HG03095 (cell line): ENCODE data around the gene ZNF436.
"Not testable (repeated sequence)": the region's sequence is repeated elsewhere in the genome, so short reads cannot be mapped to it uniquely, and the experiment has no call there.

Experiments used
- ATAC-seq: cut with Tn5 transposase; IDR thresholded peaks from one replicate; pipeline ENCODE4 v1.9.1; 2021; ENCODE audit warnings: moderate library complexity; ENCODE audit not compliant: unreplicated experiment

The ZNF436 gene

GRCh38 chr1:23392125-23392855 is 22.7 kb upstream of the ZNF436 start:
- no peak for ATAC-seq

GRCh38 chr1:23389837-23390321 is 20.2 kb upstream of the ZNF436 start:
- no peak for ATAC-seq

DNA sequence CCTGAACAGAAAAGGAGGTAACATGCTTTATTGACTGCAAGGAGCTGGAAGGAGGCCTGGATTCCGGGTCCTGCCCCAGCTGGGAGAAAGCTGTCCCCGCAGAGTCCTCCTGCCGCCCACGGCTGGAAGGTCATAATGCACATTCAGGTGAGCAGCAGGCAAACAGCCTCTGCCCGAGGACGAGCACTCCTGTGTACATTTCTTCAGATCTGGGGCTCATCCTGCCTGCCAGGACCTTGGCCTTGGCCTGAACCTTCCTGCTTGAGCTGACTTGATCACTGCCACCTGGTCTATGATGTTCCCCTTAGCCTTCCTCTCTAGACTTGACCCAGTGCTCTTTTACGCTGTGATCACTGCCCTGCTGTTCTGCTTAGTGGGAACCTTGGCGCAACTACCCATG is 17.9 kb upstream of the ZNF436 start:
- ATAC-seq = no peak

DNA sequence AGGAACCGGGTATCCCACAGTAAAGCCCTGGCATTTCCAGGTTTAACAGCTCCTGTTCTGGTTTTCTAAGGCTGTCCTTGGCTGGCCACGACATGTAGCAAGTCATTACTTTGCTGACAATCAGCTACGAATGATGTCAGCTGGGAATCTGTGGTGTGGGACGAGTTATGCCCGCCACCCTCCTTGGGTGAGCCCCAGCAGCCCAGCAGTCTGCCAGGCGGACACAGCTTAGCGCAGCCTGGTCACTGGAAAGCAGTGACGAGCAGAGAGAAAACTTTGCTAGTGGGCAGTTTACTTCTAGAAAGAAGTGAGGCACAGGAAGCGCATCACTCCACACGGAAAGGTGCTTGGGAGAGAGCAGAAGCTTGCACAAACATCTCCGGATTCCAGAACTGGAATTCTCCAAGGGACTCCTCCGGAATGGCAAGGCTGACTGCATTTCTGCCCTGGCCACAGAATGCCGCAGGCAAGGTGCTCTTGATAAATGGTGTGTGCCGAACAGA is 15.5 kb upstream of the ZNF436 start:
- ATAC-seq = no peak

DNA sequence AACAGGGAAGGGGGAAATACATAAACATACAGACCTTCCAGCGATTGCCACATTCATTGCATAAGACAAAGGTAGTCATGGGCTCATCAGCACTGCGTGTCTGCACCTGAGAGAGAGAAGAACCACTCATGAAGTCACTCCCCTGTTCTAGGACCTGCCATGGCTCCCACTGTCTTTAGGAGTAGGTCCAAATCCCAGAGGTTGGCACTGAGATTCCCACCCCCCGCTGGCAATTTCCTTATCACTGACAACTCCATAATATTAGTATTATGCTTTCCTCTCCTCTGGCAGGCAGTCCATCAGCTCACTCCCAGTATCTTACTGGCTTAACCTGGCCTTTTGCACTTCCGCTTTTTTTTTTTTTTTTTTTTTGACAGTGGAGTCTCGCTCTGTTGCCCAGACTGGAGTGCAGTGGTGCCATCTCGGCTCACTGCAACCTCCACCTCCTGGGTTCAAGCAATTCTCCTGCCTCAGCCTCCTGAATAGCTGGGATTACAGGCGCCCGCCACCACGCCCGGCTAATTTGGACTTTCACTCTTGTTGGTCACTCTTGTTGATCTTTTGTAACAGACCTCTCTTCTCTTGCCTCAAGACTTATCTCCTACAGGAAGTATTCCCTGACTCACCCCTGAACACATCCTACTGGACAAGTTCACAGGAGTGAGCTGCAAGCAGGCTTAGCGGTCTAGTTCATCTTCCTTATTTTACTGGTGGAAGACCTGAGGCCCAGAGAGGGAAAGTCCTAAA is 14.8 kb upstream of the ZNF436 start:
- no peak for ATAC-seq

DNA sequence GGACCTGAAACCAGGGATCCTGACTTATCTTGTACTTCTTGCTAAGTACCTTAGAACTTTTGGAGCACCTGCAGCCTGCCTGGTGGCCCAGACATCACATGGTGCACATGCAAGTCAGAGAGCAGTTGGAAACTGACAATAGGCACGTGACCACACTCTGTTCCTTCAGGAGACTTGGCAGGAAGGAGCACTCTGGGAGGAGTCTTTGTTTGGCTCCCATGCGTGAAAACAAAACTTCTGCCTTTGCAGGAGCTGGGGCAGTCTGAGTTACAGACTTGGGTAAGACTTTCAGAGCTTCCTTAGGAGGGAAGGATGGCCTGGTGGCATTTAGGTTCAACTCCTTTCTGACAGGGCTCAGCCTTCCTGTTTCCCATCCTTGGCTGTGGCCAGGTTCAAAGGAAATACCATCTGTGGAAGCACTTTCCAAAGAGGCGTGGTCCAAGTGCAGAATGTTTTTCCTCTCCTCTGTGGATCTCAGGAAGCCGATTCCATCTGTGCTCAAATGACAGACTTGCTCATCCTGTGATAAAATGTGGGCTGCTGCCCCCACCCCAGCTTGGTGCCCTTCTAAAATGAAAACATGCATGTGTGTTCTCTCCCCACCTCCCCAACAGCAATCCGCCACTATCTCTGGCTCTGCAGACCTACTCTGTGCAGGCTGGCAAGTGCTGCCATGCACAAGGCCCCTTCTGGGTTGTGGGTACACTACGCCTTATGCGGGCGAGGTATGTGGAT is 14.1 kb upstream of the ZNF436 start:
- ATAC-seq = no peak

GRCh38 chr1:23381233-23381885 is 11.7 kb upstream of the ZNF436 start:
- no peak for ATAC-seq

DNA sequence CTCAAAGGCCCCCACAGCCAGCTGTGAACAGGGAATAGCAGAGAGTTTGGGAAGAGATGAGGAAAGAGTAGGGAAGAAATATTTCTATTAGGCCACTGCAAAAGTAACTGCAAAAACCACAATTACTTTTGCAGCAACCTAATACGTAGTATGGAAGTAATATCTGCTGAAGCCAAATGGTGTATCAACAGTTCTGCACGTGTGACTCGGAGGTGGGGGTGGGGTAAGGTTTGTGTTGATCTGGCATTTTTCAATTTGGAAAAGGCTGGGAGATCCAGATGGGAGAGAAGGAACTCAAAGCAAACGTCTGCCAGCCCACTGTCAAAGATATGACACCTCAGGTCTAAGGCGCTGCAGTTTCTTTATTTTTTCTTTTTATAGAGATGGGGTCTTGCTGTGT is 11.1 kb upstream of the ZNF436 start:
- ATAC-seq = no peak

DNA sequence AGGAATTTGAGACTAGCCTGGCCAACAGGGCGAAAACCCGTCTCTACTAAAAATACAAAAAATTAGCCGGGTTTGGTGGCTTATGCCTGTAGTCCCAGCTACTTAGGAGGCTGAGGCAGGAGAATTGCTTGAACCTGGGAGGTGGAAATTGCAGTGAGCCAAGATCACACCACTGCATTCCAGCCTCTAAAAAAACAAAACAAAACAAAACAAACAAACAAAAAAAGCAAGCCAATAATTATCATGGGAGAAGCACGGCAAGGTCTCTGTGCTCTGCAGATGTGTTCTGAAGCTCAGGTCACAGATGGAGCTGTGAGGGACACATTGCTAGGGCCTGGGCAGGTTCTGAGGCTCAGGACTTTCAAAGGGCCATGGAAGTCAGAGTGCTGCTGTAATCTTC is 10.6 kb upstream of the ZNF436 start:
- ATAC-seq = not testable (repeated sequence)

GRCh38 chr1:23376890-23377811 is 7.5 kb upstream of the ZNF436 start:
- no peak for ATAC-seq

DNA sequence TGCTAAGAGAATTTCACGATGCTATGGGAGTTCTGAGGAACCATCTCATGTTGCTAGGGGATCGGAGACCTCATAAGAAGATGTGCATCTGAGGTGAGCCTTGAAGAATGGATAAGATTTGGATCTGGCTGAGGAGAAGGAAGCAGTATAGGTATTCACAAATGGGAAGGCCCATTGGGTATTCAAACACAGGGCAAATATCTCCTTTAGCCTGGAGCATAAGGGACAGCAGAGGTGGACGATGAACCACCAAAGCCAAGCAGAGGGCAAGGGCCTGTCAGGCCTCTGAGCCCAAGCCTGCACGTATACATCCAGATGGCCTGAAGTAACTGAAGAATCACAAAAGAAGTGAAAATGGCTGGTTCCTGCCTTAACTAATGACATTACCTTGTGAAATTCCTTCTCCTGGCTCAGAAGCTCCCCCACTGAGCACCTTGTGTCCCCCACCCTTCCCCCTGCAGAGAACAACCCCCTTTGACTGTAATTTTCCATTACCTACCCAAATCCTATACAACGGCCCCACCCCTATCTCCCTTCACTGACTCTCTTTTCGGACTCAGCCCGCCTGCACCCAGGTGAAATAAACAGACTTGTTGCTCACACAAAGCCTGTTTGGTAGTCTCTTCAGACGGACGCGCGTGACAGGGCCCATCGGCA is 4.6 kb upstream of the ZNF436 start:
- not testable (repeated sequence) for ATAC-seq

GRCh38 chr1:23371987-23372880 is 2.6 kb upstream of the ZNF436 start:
- no peak for ATAC-seq

GRCh38 chr1:23370709-23371584 is 1.3 kb upstream of the ZNF436 start:
- ATAC-seq = no peak

DNA sequence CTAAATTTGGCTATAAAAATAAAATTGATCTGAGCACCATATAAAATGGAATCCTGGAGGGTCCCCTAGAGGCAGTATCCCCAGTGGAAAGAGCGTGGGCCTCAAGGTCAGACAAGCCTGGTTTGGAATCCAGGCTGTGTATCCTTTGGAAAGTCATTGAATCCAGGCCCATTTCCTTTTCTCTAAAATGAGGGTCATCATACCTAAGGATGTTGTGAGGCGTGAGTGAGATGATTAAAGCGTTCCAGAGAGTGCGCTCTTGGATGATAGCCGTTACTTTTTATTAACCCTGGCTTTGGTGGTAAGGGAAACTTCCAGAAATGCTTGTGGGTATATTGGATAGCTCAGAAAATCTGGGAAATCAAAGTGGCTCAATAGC is 683 bp upstream of the ZNF436 start:
- no peak for ATAC-seq

GRCh38 chr1:23368562-23369334 is 888 bp downstream of the ZNF436 start:
- peak; percentile 63 for ATAC-seq

GRCh38 chr1:23367791-23368561 is 1.7 kb downstream of the ZNF436 start:
- ATAC-seq = peak; percentile 81
